Panc1 (cell line): Measurements from ENCODE around the gene C2orf42. TPM values are rescaled to one million over a fixed set of nuclear protein-coding genes. Genes with fewer than 3 reads are reported as not detected.
A peak's percentile ranks its signal among the peaks of the same experiment; 100 is the strongest.

Source experiments
- ATAC-seq: fragments of 200-7000 bp; cut with Tn5 transposase; 2 replicates; pipeline ENCODE4 v1.9.1; 2020; ENCODE audit warnings: mild to moderate bottlenecking, moderate library complexity
- BruUV-seq: library from RNA; stranded (reverse); fragments of 400-500 nt; replicated peaks from 2 replicates; lab custom pipeline; 2021; lab: Mats Ljungman, UMichigan
- CTCF ChIA-PET: fragments of 300-600 bp; sonication (Branson Sonifier 250); formaldehyde crosslinking; loops from one replicate; lab custom pipeline; 2022; ENCODE audit warnings: antibody characterized with exemption; lab: Charles Lee
- POLR2A ChIA-PET: fragments of 300-600 bp; sonication (Branson Sonifier 250); formaldehyde crosslinking; loops from one replicate; lab custom pipeline; 2022; ENCODE audit warnings: antibody characterized with exemption; lab: Charles Lee
- DNase-seq: peaks from one replicate; pipeline ENCODE4 v3.0.0-alpha.2; 2010; ENCODE audit warnings: low read depth, low spot score
- H3K27ac ChIP-seq: 2 replicates; pipeline ENCODE4 v1.5.1; 2011; ENCODE audit warnings: mild to moderate bottlenecking, low read length, inconsistent platforms
- H3K27me3 ChIP-seq: fragments of 200-500 bp; sonication (Bioruptor generic); 2 replicates; pipeline ENCODE4 v1.6.0; 2014; ENCODE audit warnings: low read length, inconsistent platforms; ENCODE audit not compliant: control insufficient read depth, insufficient read depth
- H3K36me3 ChIP-seq: fragments of 200-500 bp; sonication (Bioruptor generic); 2 replicates; pipeline ENCODE4 v1.5.1; 2014; ENCODE audit warnings: inconsistent platforms, mild to moderate bottlenecking, low read length, moderate library complexity; ENCODE audit not compliant: control insufficient read depth, insufficient read depth
- H3K4me1 ChIP-seq: 2 replicates; pipeline ENCODE4 v1.5.1; 2011; ENCODE audit warnings: inconsistent platforms, mild to moderate bottlenecking, low read length, moderate library complexity; ENCODE audit not compliant: control insufficient read depth, insufficient read depth
- H3K4me3 ChIP-seq, 2 experiments: 2 replicates each; pipeline ENCODE4 v1.5.1; 2011 to 2012; ENCODE audit warnings: low read depth in 2 of 2, low read length in 2 of 2, mild to moderate bottlenecking in 2 of 2, inconsistent platforms in 1 of 2, moderate library complexity in 1 of 2
- H3K9me3 ChIP-seq: fragments of 200-500 bp; sonication (Bioruptor generic); 2 replicates; pipeline ENCODE4 v1.5.1; 2014; ENCODE audit warnings: low read depth, mild to moderate bottlenecking, inconsistent platforms, low read length, moderate library complexity; ENCODE audit not compliant: control insufficient read depth, insufficient read depth
- CTCF ChIP-seq: fragments of 450-650 bp; IDR thresholded peaks from 2 replicates; pipeline ENCODE4 v1.5.1; 2017; ENCODE audit warnings: mild to moderate bottlenecking
- POLR2AphosphoS5 ChIP-seq: IDR thresholded peaks from 2 replicates; pipeline ENCODE4 v1.6.1; 2012; ENCODE audit warnings: mild to moderate bottlenecking, low read depth, low read length, moderate library complexity
- REST ChIP-seq, 2 experiments: IDR thresholded peaks; 2 replicates each; pipeline ENCODE4 v1.6.1; 2011 to 2012; ENCODE audit warnings: low read depth in 2 of 2, control low read depth in 1 of 2, low read length in 1 of 2, mild to moderate bottlenecking in 1 of 2, moderate library complexity in 1 of 2; ENCODE audit not compliant: insufficient read depth in 1 of 2
- SIN3A ChIP-seq: IDR thresholded peaks from 2 replicates; pipeline ENCODE4 v1.6.1; 2012; ENCODE audit warnings: low read depth, mild to moderate bottlenecking, low read length, moderate library complexity, borderline replicate concordance; ENCODE audit not compliant: insufficient read depth
- TCF7L2 ChIP-seq: IDR thresholded peaks from 2 replicates; pipeline ENCODE4 v1.6.1; 2011; ENCODE audit warnings: mild to moderate bottlenecking, low read depth, low read length, inconsistent platforms
- in situ Hi-C: cut with HindIII; loops from 2 replicates; pipeline ENCODE4 v1.10.0; 2016; ENCODE audit warnings: low sequenced_read_pairs, low pct_unique_long_range_greater_than_20kb
- intact Hi-C: fragments of 100-400 bp; cut with micrococcal nuclease; formaldehyde crosslinking; loops from one replicate; pipeline ENCODE4 v1.10.0; 2022; ENCODE audit not compliant: unreplicated experiment
- total RNA-seq: library from RNA; stranded (reverse); gene quantifications from one replicate; pipeline ENCODE4 v1.2.1, GENCODE V29; 2021; ENCODE audit not compliant: unreplicated experiment

C2orf42 gene
- total RNA-seq, 1 experiment from 2014 or later = 15.4 TPM

DNA sequence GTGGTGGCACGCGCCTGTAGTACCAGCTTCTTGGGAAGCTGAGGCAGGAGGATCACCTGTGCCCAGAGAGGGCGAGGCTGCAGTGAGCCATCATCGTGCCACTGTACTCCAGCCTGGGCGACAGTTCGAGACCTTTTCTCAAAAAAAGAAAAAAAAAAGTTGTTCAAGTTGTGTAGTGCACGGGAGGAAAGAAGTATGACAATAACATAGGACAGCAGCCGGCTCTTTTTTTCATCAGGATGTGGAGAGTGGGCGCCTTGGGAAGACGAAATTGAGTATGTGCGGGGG is 67.0 kb downstream of the C2orf42 start:
- Histone ChIP-seq H3K9me3 (no peaks in the 10 kb centered on the region), H3K4me3 (peak overlapping the region; percentile 49 to 88), H3K27me3 (no peaks in the 10 kb centered on the region), H3K36me3 (no peaks in the 10 kb centered on the region), H3K27ac (peak overlapping the region; percentile 95), H3K4me1 (peaks cover 23% of the 10 kb centered on the region)
- intact Hi-C loops (no loop called here), in situ Hi-C loops (no loop called here)
- ChIA-PET CTCF (no interaction called here), POLR2A (interaction anchor here (0.5 to 1.1 kb wide), 4 partner anchors 13 to 60 kb away, joined by 3 to 5 read pairs (median 4); no protein-coding TSS in a partner anchor)
- ATAC-seq (peak; percentile 5; the same call in 1 of the 2 replicates), DNase-seq (no peak)
- no TSS peak for BruUV-seq
- TF ChIP-seq POLR2AphosphoS5 (no peak; the same call in 1 of the 2 replicates), REST (IDR thresholded peaks at IDR 0.05; ENCODE audit: insufficient read depth in 1 of 2, low read depth in 2 of 2, low read length in 1 of 2) (no peak), TCF7L2 (no peak), CTCF (no peak), SIN3A (no peak)

GRCh38 chr2:70123051-70123828 is 67.6 kb downstream of the C2orf42 start:
- intact Hi-C loops = no loop called here
- no peak for DNase-seq
- Histone ChIP-seq H3K27me3 (no peaks in the 10 kb centered on the region), H3K4me3 (peak overlapping the region; percentile 49 to 88; a peak in 2 of 4 replicates), H3K9me3 (no peaks in the 10 kb centered on the region), H3K27ac (peak overlapping the region; percentile 95), H3K36me3 (no peaks in the 10 kb centered on the region), H3K4me1 (peaks cover 21% of the 10 kb centered on the region)
- CTCF ChIA-PET = no interaction called here
- in situ Hi-C loops = no loop called here
- POLR2A ChIA-PET = interaction anchor here (1.0 to 1.1 kb wide), 2 partner anchors 12 to 38 kb away, joined by 4 to 5 read pairs; no protein-coding TSS in a partner anchor
- BruUV-seq = no TSS peak
- ATAC-seq = 0 out of 2 replicates have a peak, but pooled peaks have one; percentile 22
- TF ChIP-seq POLR2AphosphoS5 = no peak
- no peak for TF ChIP-seq REST (IDR thresholded peaks at IDR 0.05; ENCODE audit: insufficient read depth in 1 of 2, low read depth in 2 of 2, low read length in 1 of 2)
- TF ChIP-seq CTCF = no peak
- no peak for TF ChIP-seq SIN3A
- TF ChIP-seq TCF7L2 = no peak
